Heart left ventricle (tissue), 13 donors: ENCODE results near the gene SLX4IP.

Source experiments
- POLR2A ChIP-seq, 2 donors: fragments of 450-650 bp; IDR thresholded peaks; one replicate each; pipeline ENCODE4 v1.6.1; 2017; ENCODE audit warnings: antibody characterized with exemption in 2 of 2, mild to moderate bottlenecking in 2 of 2, moderate library complexity in 2 of 2
- TF ChIP-seq, protein P1 (sequence below), 12 donors: fragments of 200-600 bp; sonication (generic) in 4 of 12; IDR thresholded peaks; one replicate each; pipeline versions ENCODE4 v1.5.0 to v1.8.0; 2018 to 2022; ENCODE audit warnings: antibody characterized with exemption in 12 of 12, mild to moderate bottlenecking in 5 of 12
- donor health status: ischemic (EF 13 %, LVEDD 7.1; RV severe dilation, severe dysfunction).
- donor health status: DM: no; HTN: yes; CAD: no.
- donor health status: DM: no; HTN: no; CAD: no.
- donor health status: ischemic (EF 25% LVEDD 6.9; RV normal size, moderate dysfunction).
- donor health status: ischemic (EF 25% LVEDD 5.7; RV mildly dilated, moderate dysfunction).
- donor health status: ischemic (EF 35%, LVEDD 5.7; RV mildly dilated, moderate dysfunction).
- donor health status: nonischemic (EF 11% LVEDD 7.7; RV severe dilation, severe dysfunction).
- donor health status: DM: yes; HTN: yes; CAD: no.
- donor health status: PGD.
- donor health status: ischemic (EF 29% LVEDD 5.4; RV normal size, mild dysfunction).
- donor health status: nonischemic (EF 23%, LVEDD 6.1; RV moderate dilation, normal function).

DNA sequence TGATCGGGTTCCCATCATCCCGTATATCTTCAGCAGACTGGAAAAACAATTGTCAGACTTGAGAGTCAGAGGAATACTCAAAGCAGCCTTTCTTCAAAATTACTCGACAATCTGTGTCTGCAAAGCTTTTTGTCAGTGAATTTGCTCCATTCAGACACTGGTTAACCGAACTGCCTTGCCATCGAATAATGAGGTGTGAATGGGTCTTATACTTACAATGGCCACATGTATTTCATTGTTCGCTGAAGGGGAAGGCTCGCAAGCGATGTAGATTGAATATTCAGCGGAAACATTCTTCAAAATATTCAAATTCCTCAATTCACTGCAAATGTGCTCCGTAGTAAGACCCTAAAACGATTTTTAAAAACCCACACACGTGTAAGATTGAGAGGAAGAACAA, 205.8 kb downstream of the SLX4IP start:
- TF ChIP-seq POLR2A (IDR thresholded peaks at IDR 0.05), result no peak
- TF ChIP-seq, protein P1, sequence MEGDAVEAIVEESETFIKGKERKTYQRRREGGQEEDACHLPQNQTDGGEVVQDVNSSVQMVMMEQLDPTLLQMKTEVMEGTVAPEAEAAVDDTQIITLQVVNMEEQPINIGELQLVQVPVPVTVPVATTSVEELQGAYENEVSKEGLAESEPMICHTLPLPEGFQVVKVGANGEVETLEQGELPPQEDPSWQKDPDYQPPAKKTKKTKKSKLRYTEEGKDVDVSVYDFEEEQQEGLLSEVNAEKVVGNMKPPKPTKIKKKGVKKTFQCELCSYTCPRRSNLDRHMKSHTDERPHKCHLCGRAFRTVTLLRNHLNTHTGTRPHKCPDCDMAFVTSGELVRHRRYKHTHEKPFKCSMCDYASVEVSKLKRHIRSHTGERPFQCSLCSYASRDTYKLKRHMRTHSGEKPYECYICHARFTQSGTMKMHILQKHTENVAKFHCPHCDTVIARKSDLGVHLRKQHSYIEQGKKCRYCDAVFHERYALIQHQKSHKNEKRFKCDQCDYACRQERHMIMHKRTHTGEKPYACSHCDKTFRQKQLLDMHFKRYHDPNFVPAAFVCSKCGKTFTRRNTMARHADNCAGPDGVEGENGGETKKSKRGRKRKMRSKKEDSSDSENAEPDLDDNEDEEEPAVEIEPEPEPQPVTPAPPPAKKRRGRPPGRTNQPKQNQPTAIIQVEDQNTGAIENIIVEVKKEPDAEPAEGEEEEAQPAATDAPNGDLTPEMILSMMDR (IDR thresholded peaks at IDR 0.05), result no peak
